H1 (cell line): ENCODE results near the gene IFITM10. TPM values are rescaled to one million over a fixed set of nuclear protein-coding genes. Genes with fewer than 3 reads are reported as not detected.

Experiments used
- CTCF ChIA-PET: fragments of 300-600 bp; sonication (Branson Sonifier 250); formaldehyde crosslinking; loops from one replicate; lab custom pipeline; 2021; ENCODE audit not compliant: partially characterized antibody; lab: Charles Lee
- POLR2A ChIA-PET: fragments of 300-600 bp; sonication (Branson Sonifier 250); formaldehyde crosslinking; loops from one replicate; lab custom pipeline; 2021; ENCODE audit warnings: inconsistent platforms; ENCODE audit not compliant: partially characterized antibody; lab: Charles Lee
- DNase-seq, 2 experiments: peaks; one replicate each; pipeline versions ENCODE4 v3.0.0 to v3.0.0-alpha.2; 2010 to 2022; ENCODE audit warnings: low spot score in 2 of 2, low read depth in 1 of 2, mixed read lengths in 1 of 2
- FAIRE-seq: peaks from 2 replicates; lab custom pipeline; 2011; peaks lifted over from hg19 to GRCh38; lab: Jason Lieb, UNC
- H2AFZ ChIP-seq: 2 replicates; pipeline ENCODE4 v1.8.1; 2012; ENCODE audit warnings: low read length, inconsistent platforms
- H2AK5ac ChIP-seq: 2 replicates; pipeline ENCODE4 v1.6.1; 2013; ENCODE audit warnings: low read depth, low read length
- H2BK120ac ChIP-seq: replicated peaks from 2 replicates; pipeline ENCODE3; 2013; ENCODE audit warnings: low read depth, low read length, inconsistent platforms
- H2BK12ac ChIP-seq: 2 replicates; pipeline ENCODE4 v1.6.1; 2013; ENCODE audit warnings: low read depth, low read length
- H2BK15ac ChIP-seq: 2 replicates; pipeline ENCODE4 v1.6.1; 2013; ENCODE audit warnings: low read length
- H2BK20ac ChIP-seq: 2 replicates; pipeline ENCODE4 v1.6.1; 2013; ENCODE audit warnings: low read length
- H2BK5ac ChIP-seq: 2 replicates; pipeline ENCODE4 v1.6.1; 2013; ENCODE audit warnings: low read depth, low read length
- H3K14ac ChIP-seq: 2 replicates; pipeline ENCODE4 v1.6.1; 2013; ENCODE audit warnings: inconsistent platforms; ENCODE audit not compliant: insufficient read length
- H3K18ac ChIP-seq: 2 replicates; pipeline ENCODE4 v1.6.1; 2013; ENCODE audit warnings: low read length; ENCODE audit errors: extremely low read depth
- H3K23ac ChIP-seq: 2 replicates; pipeline ENCODE4 v1.6.1; 2013; ENCODE audit warnings: inconsistent platforms; ENCODE audit not compliant: insufficient read length
- H3K23me2 ChIP-seq: 2 replicates; pipeline ENCODE4 v1.6.1; 2013; ENCODE audit warnings: low read depth, low read length
- H3K27ac ChIP-seq: 2 replicates; pipeline ENCODE4 v1.6.1; 2011; ENCODE audit warnings: low read depth, low read length, inconsistent platforms
- H3K27me3 ChIP-seq, 4 experiments: replicated peaks in 1 of 4; 1 replicate in 1 of 4; 2 replicates in 3 of 4; pipeline versions ENCODE4 v1.6.1 to v1.8.1; 2011 to 2013; ENCODE audit warnings: low read length in 3 of 4, mild to moderate bottlenecking in 3 of 4, inconsistent platforms in 2 of 4, mixed read lengths in 2 of 4, moderate library complexity in 1 of 4; ENCODE audit not compliant: control insufficient read depth in 3 of 4, insufficient read depth in 3 of 4; ENCODE audit errors: extremely low read depth in 1 of 4
- H3K36me3 ChIP-seq, 4 experiments: 2 replicates each; pipeline versions ENCODE4 v1.6.1 to v1.8.1; 2011 to 2013; ENCODE audit warnings: mild to moderate bottlenecking in 4 of 4, low read length in 3 of 4, moderate library complexity in 2 of 4, control low read depth in 1 of 4, inconsistent platforms in 1 of 4; ENCODE audit not compliant: insufficient read depth in 4 of 4, control insufficient read depth in 2 of 4
- H3K4ac ChIP-seq: replicated peaks from 2 replicates; pipeline ENCODE3; 2013; ENCODE audit warnings: low read length, low read depth, mixed read lengths, inconsistent platforms; ENCODE audit not compliant: insufficient read length
- H3K4me1 ChIP-seq, 4 experiments: replicated peaks in 1 of 4; 1 replicate in 1 of 4; 2 replicates in 3 of 4; pipeline versions ENCODE4 v1.6.1 to v1.8.1; 2011 to 2013; ENCODE audit warnings: low read length in 3 of 4, inconsistent platforms in 2 of 4, mixed read lengths in 1 of 4; ENCODE audit not compliant: insufficient read depth in 4 of 4, control insufficient read depth in 3 of 4
- H3K4me2 ChIP-seq, 2 experiments: 2 replicates each; pipeline versions ENCODE4 v1.6.1 to v1.8.1; 2011 to 2013; ENCODE audit warnings: low read depth in 2 of 2, low read length in 2 of 2, control low read depth in 1 of 2, inconsistent platforms in 1 of 2, mild to moderate bottlenecking in 1 of 2; ENCODE audit not compliant: insufficient read depth in 1 of 2
- H3K4me3 ChIP-seq, 4 experiments: fragments of 200-600, 300-600 bp in 1 of 4; sonication (generic), shearing (Covaris generic), sonication (Bioruptor Twin) in 1 of 4; 2 replicates each; pipeline versions ENCODE4 v1.5.1 to v1.8.1; 2011 to 2016; ENCODE audit warnings: low read length in 4 of 4, low read depth in 3 of 4, control low read depth in 2 of 4, inconsistent platforms in 2 of 4, mild to moderate bottlenecking in 2 of 4, mixed read lengths in 1 of 4, moderate library complexity in 1 of 4; ENCODE audit not compliant: insufficient read depth in 2 of 4; ENCODE audit errors: extremely low read depth in 1 of 4
- H3K56ac ChIP-seq: replicated peaks from 2 replicates; pipeline ENCODE3; 2013; ENCODE audit warnings: low read depth, mild to moderate bottlenecking, mixed read lengths, low read length, inconsistent platforms; ENCODE audit not compliant: insufficient read length
- H3K79me1 ChIP-seq: 2 replicates; pipeline ENCODE4 v1.6.1; 2013; ENCODE audit warnings: low read depth, low read length, control low read depth
- H3K79me2 ChIP-seq, 2 experiments: 2 replicates each; pipeline versions ENCODE4 v1.6.1 to v1.8.1; 2012 to 2013; ENCODE audit warnings: low read length in 2 of 2, mild to moderate bottlenecking in 2 of 2, inconsistent platforms in 1 of 2; ENCODE audit not compliant: insufficient read depth in 2 of 2, control insufficient read depth in 1 of 2
- H3K9ac ChIP-seq, 4 experiments: replicated peaks in 1 of 4; 1 replicate in 1 of 4; 2 replicates in 3 of 4; pipeline versions ENCODE4 v1.6.1 to v1.8.1; 2011 to 2013; ENCODE audit warnings: low read depth in 3 of 4, low read length in 3 of 4, control low read depth in 2 of 4, mild to moderate bottlenecking in 2 of 4, moderate library complexity in 2 of 4, inconsistent platforms in 1 of 4; ENCODE audit errors: extremely low read depth in 1 of 4
- H3K9me3 ChIP-seq, 2 experiments: 2 replicates each; pipeline versions ENCODE4 v1.6.1 to v1.8.1; 2012 to 2013; ENCODE audit warnings: mild to moderate bottlenecking in 2 of 2, moderate library complexity in 2 of 2, control low read depth in 1 of 2, inconsistent platforms in 1 of 2, low read depth in 1 of 2, low read length in 1 of 2, mixed read lengths in 1 of 2; ENCODE audit not compliant: insufficient read depth in 2 of 2
- H4K20me1 ChIP-seq, 2 experiments: replicated peaks in 1 of 2; 2 replicates each; pipeline versions ENCODE3 to v1.8.1; 2011 to 2013; ENCODE audit warnings: inconsistent platforms in 2 of 2, low read length in 2 of 2, mild to moderate bottlenecking in 1 of 2; ENCODE audit not compliant: insufficient read depth in 2 of 2, control insufficient read depth in 1 of 2
- H4K5ac ChIP-seq: 2 replicates; pipeline ENCODE4 v1.6.1; 2013; ENCODE audit warnings: low read length, low read depth, mixed read lengths, inconsistent platforms; ENCODE audit not compliant: insufficient read length
- H4K8ac ChIP-seq: 2 replicates; pipeline ENCODE4 v1.8.0; 2013; ENCODE audit warnings: mild to moderate bottlenecking, moderate library complexity, low read length, inconsistent platforms; ENCODE audit not compliant: insufficient read depth; ENCODE audit errors: extremely low read depth
- H4K91ac ChIP-seq: replicated peaks from 2 replicates; pipeline ENCODE3; 2013; ENCODE audit warnings: low read length, mixed read lengths, inconsistent platforms; ENCODE audit not compliant: insufficient read length
- JUN ChIP-seq: IDR thresholded peaks from 2 replicates; pipeline ENCODE4 v1.6.1; 2011; ENCODE audit warnings: low read depth, mild to moderate bottlenecking, improper control_type of control experiment, low read length
- POU5F1 ChIP-seq: IDR thresholded peaks from 2 replicates; pipeline ENCODE4 v1.6.1; 2011; ENCODE audit warnings: low read depth, mild to moderate bottlenecking, low read length, moderate library complexity
- SP1 ChIP-seq: IDR thresholded peaks from 2 replicates; pipeline ENCODE4 v1.6.1; 2011; ENCODE audit warnings: low read depth, low read length
- TAF1 ChIP-seq: IDR thresholded peaks from 2 replicates; pipeline ENCODE4 v1.6.1; 2011; ENCODE audit warnings: mild to moderate bottlenecking, low read depth, low read length
- WGBS, 2 experiments: shearing (Covaris generic) in 1 of 2; methylation state at CpG; one replicate each; pipeline versions ENCODE4 v1.1.6 to v1.1.7; 2013 to 2015; ENCODE audit warnings: low lambda C conversion rate in 2 of 2, mixed read lengths in 2 of 2, inconsistent platforms in 1 of 2, low coverage in 1 of 2, missing lambda C conversion rate in 1 of 2; ENCODE audit not compliant: insufficient replicate concordance in 2 of 2, insufficient coverage in 1 of 2, insufficient read length in 1 of 2; ENCODE audit errors: extremely low coverage in 1 of 2, missing lambda C conversion rate in 1 of 2; 5-methylcytosine and 5-hydroxymethylcytosine counted together
- polyA plus RNA-seq, 7 experiments: library from polyadenylated mRNA; depleted of rRNA in 3 of 7; stranded (reverse) in 5 of 7; unstranded in 2 of 7; fragments of >200 nt in 5 of 7; fragments of 200-250 nt in 2 of 7; gene quantifications; 1 replicate in 5 of 7; 2 replicates in 1 of 7; 4 replicates in 1 of 7; pipeline versions ENCODE4 v1.2.1 to v1.2.3, GENCODE V29; 2011 to 2013; ENCODE audit warnings: missing spikeins in 2 of 7, mixed read lengths in 2 of 7
- total RNA-seq: library from RNA; stranded (reverse); fragmentation: NEBNext Ultra II Directional; extraction: Animal tissue kit (Norgen Biotek cat#: 25700); gene quantifications from 2 replicates; pipeline ENCODE4 v1.2.1, GENCODE V29; 2021

The IFITM10 gene
- total and polyA plus RNA-seq, 2 of the 8 experiments (the other 6 are each of a cell fraction or from before 2014, with no cell fraction given) = 0.08 to 0.22 TPM

DNA sequence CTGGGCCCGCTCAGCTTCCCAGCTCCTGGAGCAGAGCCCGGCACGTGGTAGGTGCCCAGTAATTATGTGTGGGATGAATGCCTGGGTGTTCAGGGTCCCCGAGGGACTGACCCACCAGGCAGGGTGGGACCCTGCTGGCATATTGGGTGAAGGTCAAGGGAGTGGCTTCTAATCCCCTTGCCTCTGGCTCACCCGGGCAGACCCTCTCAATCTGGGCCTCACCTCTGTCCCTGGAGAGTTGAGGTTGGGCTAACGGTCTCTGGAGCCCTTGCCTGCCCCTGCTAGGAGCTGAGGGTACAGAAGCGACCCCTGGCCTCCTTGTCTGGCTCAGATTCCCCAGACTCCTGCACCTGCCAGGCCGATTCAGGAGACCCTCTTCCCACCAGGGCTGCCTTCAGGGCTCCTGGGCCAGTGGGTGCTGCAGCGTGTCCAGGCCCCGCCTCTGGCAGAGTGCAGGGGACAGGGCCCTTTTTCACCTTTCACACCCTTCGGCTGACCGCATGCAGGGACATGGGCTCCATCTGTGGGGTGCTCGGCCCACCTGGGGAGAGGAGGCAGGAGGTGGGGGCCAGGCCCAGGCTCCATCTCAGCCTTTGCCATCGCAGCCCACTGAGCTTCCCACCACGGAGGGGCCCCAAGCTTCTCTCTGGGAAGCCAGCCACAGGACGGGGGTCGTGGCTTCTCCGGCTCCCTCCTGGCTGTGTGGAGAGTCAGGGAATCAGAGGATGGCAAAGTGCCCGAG lies 17.2 kb upstream of the IFITM10 start:
- peaks cover 5 to 12% (median 8%) of the 10 kb centered on the region in 4 experiments for H3K4me1 ChIP-seq
- H3K9me3 ChIP-seq = no peaks in the 10 kb centered on the region
- FAIRE-seq (no peak), DNase-seq (no peak)
- no peak overlapping the region for H2BK20ac ChIP-seq
- no peak overlapping the region for H2BK5ac ChIP-seq
- no peak overlapping the region for H2BK12ac ChIP-seq
- CTCF ChIA-PET = interaction anchor here (1.0 to 2.4 kb wide), 14 partner anchors 9 to 383 kb away, joined by 3 to 11 read pairs (median 5); no protein-coding TSS in a partner anchor
- H3K9ac ChIP-seq = no peak overlapping the region
- no peaks in the 10 kb centered on the region for H3K79me1 ChIP-seq
- no peak overlapping the region for H3K56ac ChIP-seq
- POLR2A ChIA-PET = interaction anchor here (0.6 kb wide), 1 partner anchor 268 kb away, joined by 3 read pairs; no protein-coding TSS in a partner anchor
- H3K4me3 ChIP-seq = no peak overlapping the region
- H2BK15ac ChIP-seq = no peak overlapping the region; the same call in 1 of the 2 replicates
- H2AK5ac ChIP-seq = 0 out of 2 replicates have a peak overlapping the region, but pooled peaks have one; percentile 53
- TF ChIP-seq SP1 (no peak), TAF1 (no peak), JUN (no peak), POU5F1 (no peak)
- 90% methylated on average over 16 of the region's 19 CpGs; no CpG with 5 or more reads in 1 of the 2 experiments for WGBS, 2 experiments
- peaks cover 9% of the 10 kb centered on the region for H3K23me2 ChIP-seq
- no peak overlapping the region for H2AFZ ChIP-seq
- H3K27me3 ChIP-seq = no peaks in the 10 kb centered on the region
- H3K4ac ChIP-seq = no peak overlapping the region
- H3K23ac ChIP-seq = no peak overlapping the region
- H3K18ac ChIP-seq = no peak overlapping the region
- no peak overlapping the region for H4K91ac ChIP-seq
- no peak overlapping the region for H2BK120ac ChIP-seq
- H3K36me3 ChIP-seq = no peaks in the 10 kb centered on the region
- H4K5ac ChIP-seq = no peak overlapping the region
- peak overlapping the region; percentile 72; the same call in 1 of the 2 replicates for H4K8ac ChIP-seq
- no peak overlapping the region for H3K4me2 ChIP-seq
- no peak overlapping the region for H3K27ac ChIP-seq
- no peaks in the 10 kb centered on the region for H4K20me1 ChIP-seq
- H3K79me2 ChIP-seq = peaks cover 0 to 9% of the 10 kb centered on the region in 2 experiments; a peak in 2 of 4 replicates
- no peak overlapping the region for H3K14ac ChIP-seq
